PC-3 (cell line): ENCODE results near the gene EXOC2. TPM values are rescaled to one million over a fixed set of nuclear protein-coding genes. Genes with fewer than 3 reads are reported as not detected.

Experiments used
- ATAC-seq: fragments of 200-7000 bp; cut with Tn5 transposase; 2 replicates; pipeline ENCODE4 v1.9.1; 2020; ENCODE audit warnings: mild to moderate bottlenecking, moderate library complexity
- BruUV-seq: library from RNA; stranded (reverse); fragments of 400-500 nt; replicated peaks from 2 replicates; lab custom pipeline; 2021; lab: Mats Ljungman, UMichigan
- CTCF ChIA-PET: fragments of 300-600 bp; sonication (Branson Sonifier 250); formaldehyde crosslinking; loops from one replicate; lab custom pipeline; 2022; ENCODE audit warnings: antibody characterized with exemption; lab: Charles Lee
- POLR2A ChIA-PET: fragments of 300-600 bp; sonication (Branson Sonifier 250); formaldehyde crosslinking; loops from one replicate; lab custom pipeline; 2022; ENCODE audit warnings: antibody characterized with exemption; ENCODE audit not compliant: unreplicated experiment; lab: Charles Lee
- DNase-seq: peaks from one replicate; pipeline ENCODE4 v3.0.0-alpha.2; 2015
- H2AFZ ChIP-seq: fragments of 300-600 bp; sonication (generic); 2 replicates; pipeline ENCODE4 v1.6.0; 2016; ENCODE audit warnings: antibody characterized with exemption, low read length
- H3F3A ChIP-seq: fragments of 300-600 bp; sonication (generic); one replicate; pipeline ENCODE4 v1.6.0; 2017; ENCODE audit warnings: antibody characterized with exemption, low read length, control low read depth, mild to moderate bottlenecking; ENCODE audit not compliant: unreplicated experiment
- H3K27ac ChIP-seq: fragments of 300-600 bp; sonication (generic); 2 replicates; pipeline ENCODE4 v1.5.1; 2016; ENCODE audit warnings: mild to moderate bottlenecking, low read length
- H3K27me3 ChIP-seq: fragments of 300-600 bp; sonication (generic); 2 replicates; pipeline ENCODE4 v1.6.1; 2016; ENCODE audit warnings: low read length, mixed read lengths
- H3K36me3 ChIP-seq: fragments of 300-600 bp; sonication (generic); 2 replicates; pipeline ENCODE4 v1.6.1; 2016; ENCODE audit warnings: low read depth, mixed run types, low read length, mixed read lengths
- H3K4me1 ChIP-seq: fragments of 300-600 bp; sonication (generic); 2 replicates; pipeline ENCODE4 v1.5.1; 2016; ENCODE audit warnings: low read length; ENCODE audit not compliant: insufficient read depth
- H3K4me2 ChIP-seq: fragments of 300-600 bp; sonication (generic); 2 replicates; pipeline ENCODE4 v1.6.0; 2016; ENCODE audit warnings: low read length
- H3K4me3 ChIP-seq: fragments of 300-600 bp; sonication (generic); 2 replicates; pipeline ENCODE4 v1.5.1; 2016; ENCODE audit warnings: mild to moderate bottlenecking, low read length, mixed read lengths
- H3K79me2 ChIP-seq: fragments of 300-600 bp; sonication (generic); 2 replicates; pipeline ENCODE4 v1.6.1; 2017; ENCODE audit warnings: low read length, mixed read lengths
- H3K9ac ChIP-seq: fragments of 300-600 bp; sonication (generic); 2 replicates; pipeline ENCODE4 v1.6.0; 2016; ENCODE audit warnings: mild to moderate bottlenecking, low read length
- H3K9me2 ChIP-seq: fragments of 300-600 bp; sonication (generic); replicated peaks from 2 replicates; pipeline ENCODE4 v1.6.1; 2016; ENCODE audit warnings: mixed run types, low read length, mixed read lengths
- H3K9me3 ChIP-seq: fragments of 300-600 bp; sonication (generic); 2 replicates; pipeline ENCODE4 v1.6.1; 2016; ENCODE audit warnings: low read length, mixed read lengths
- H4K20me1 ChIP-seq: fragments of 300-600 bp; sonication (generic); 2 replicates; pipeline ENCODE4 v1.6.1; 2016; ENCODE audit warnings: low read length, mixed read lengths
- EZH2 ChIP-seq: fragments of 300-600 bp; sonication (generic); IDR thresholded peaks from one replicate; pipeline ENCODE4 v1.6.1; 2017; ENCODE audit warnings: antibody characterized with exemption, mild to moderate bottlenecking, low read length; ENCODE audit not compliant: unreplicated experiment
- EZH2phosphoT487 ChIP-seq: fragments of 300-600 bp; sonication (generic); IDR thresholded peaks from 2 replicates; pipeline ENCODE4 v1.6.1; 2018; ENCODE audit warnings: mild to moderate bottlenecking, antibody characterized with exemption, low read length, borderline replicate concordance
- intact Hi-C: fragments of 100-400 bp; cut with micrococcal nuclease; formaldehyde crosslinking; loops from 2 replicates; pipeline ENCODE4 v1.9.0; 2023
- total RNA-seq: library from RNA; depleted of rRNA; stranded (reverse); fragments of >200 nt; gene quantifications from 2 replicates; pipeline ENCODE4 v1.2.3, GENCODE V29; 2014
- TF ChIP-seq, protein P1 (sequence below): fragments of 300-600 bp; sonication (generic); conservative IDR thresholded peaks from 2 replicates; pipeline ENCODE4 v1.5.1; 2017; ENCODE audit warnings: antibody characterized with exemption, low read depth, mild to moderate bottlenecking, low read length

EXOC2 gene
- total RNA-seq, 1 experiment from 2014 or later, result 27.7 TPM

DNA sequence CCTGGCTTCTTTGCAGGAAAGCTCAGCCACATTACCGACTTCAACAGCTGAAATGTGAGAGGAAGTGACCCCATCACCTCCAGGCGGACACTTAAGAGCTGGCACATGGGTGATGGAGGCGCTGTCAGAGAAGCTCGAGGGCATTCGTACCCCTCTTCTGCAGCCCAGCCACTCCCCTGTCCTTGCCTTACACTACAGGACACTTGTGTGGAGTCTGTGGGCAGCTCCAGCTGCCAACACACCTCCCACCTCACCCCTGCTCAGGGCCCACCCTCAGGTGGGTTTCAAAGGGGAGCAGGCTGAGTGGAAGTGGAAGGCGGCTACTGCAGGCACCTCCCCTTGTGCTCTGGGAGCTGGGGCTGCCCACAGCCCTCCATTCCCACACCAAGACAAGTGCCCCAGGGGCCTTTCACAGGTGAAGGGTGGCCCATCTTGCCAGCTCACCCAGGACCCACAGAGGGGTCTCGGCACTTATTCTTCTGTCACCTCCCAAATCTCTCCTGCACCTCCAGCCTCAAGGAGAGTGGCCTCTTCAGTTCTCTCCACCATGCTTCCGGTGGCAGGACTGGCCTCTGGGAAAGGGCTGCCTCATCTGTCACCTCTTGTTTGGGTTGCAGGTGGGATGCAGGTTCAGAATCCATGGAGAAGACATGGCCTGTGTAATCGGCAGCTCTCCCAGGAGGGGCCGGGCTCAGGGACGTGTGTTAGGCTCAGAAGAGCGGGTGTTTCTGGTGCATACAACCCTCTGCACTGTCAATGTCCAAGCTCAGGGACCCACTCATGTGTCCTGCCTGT lies 251.6 kb downstream of the EXOC2 start:
- ChIA-PET POLR2A (no interaction called here), CTCF (no interaction called here)
- H3K9me2 ChIP-seq, result no peaks in the 10 kb centered on the region
- H3K36me3 ChIP-seq, result no peaks in the 10 kb centered on the region
- no TSS peak for BruUV-seq
- H3K9me3 ChIP-seq, result no peaks in the 10 kb centered on the region
- no peaks in the 10 kb centered on the region for H3K27me3 ChIP-seq
- no peak overlapping the region for H3K9ac ChIP-seq
- no peak overlapping the region for H2AFZ ChIP-seq
- DNase-seq (no peak), ATAC-seq (no peak)
- no peaks in the 10 kb centered on the region for H3F3A ChIP-seq
- no peak for TF ChIP-seq EZH2phosphoT487
- TF ChIP-seq EZH2, result no peak
- TF ChIP-seq, protein P1, sequence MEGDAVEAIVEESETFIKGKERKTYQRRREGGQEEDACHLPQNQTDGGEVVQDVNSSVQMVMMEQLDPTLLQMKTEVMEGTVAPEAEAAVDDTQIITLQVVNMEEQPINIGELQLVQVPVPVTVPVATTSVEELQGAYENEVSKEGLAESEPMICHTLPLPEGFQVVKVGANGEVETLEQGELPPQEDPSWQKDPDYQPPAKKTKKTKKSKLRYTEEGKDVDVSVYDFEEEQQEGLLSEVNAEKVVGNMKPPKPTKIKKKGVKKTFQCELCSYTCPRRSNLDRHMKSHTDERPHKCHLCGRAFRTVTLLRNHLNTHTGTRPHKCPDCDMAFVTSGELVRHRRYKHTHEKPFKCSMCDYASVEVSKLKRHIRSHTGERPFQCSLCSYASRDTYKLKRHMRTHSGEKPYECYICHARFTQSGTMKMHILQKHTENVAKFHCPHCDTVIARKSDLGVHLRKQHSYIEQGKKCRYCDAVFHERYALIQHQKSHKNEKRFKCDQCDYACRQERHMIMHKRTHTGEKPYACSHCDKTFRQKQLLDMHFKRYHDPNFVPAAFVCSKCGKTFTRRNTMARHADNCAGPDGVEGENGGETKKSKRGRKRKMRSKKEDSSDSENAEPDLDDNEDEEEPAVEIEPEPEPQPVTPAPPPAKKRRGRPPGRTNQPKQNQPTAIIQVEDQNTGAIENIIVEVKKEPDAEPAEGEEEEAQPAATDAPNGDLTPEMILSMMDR, result no peak
- H3K4me2 ChIP-seq, result no peak overlapping the region
- H3K4me1 ChIP-seq, result peaks cover 15% of the 10 kb centered on the region
- no peak overlapping the region for H3K27ac ChIP-seq
- intact Hi-C loops, result no loop called here
- no peaks in the 10 kb centered on the region for H4K20me1 ChIP-seq
- H3K79me2 ChIP-seq, result no peaks in the 10 kb centered on the region
- no peak overlapping the region for H3K4me3 ChIP-seq

DNA sequence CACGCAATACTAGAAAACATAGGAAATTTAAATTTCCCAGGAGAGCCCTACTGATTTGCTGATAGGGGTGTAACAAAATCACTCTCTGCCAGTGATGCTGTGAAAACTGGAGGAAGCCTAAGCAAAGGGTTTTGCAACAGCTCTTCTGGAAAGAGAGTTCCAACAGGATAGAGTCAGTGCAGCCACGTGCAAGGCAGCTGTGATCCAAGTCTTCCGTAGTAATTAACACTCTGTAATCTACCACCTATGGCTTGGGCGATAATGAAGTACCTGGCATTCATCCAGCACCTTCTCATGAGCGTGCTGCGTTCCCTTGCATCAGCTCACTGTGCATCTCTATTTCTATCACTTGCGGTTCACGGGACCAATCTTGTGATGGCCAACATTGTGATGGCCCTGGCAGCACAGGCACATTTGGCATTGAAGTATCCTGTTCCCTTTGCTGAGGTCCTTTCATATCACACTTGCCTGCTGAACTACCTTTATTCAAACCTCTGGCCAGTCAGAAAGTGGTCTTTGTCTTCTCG lies 253.2 kb downstream of the EXOC2 start:
- H3K9me2 ChIP-seq, result no peaks in the 10 kb centered on the region
- no peaks in the 10 kb centered on the region for H4K20me1 ChIP-seq
- H3K36me3 ChIP-seq, result no peaks in the 10 kb centered on the region
- POLR2A ChIA-PET, result no interaction called here
- no peak for ATAC-seq
- CTCF ChIA-PET, result no interaction called here
- intact Hi-C loops, result no loop called here
- H3K27me3 ChIP-seq, result no peaks in the 10 kb centered on the region
- BruUV-seq, result no TSS peak
- no peak overlapping the region for H3K9ac ChIP-seq
- no peak overlapping the region for H3K4me2 ChIP-seq
- H3K9me3 ChIP-seq, result no peaks in the 10 kb centered on the region
- peaks cover 25% of the 10 kb centered on the region for H3K4me1 ChIP-seq
- TF ChIP-seq EZH2phosphoT487 (no peak), EZH2 (no peak)
- TF ChIP-seq, protein P1, result no peak
- H3K79me2 ChIP-seq, result no peaks in the 10 kb centered on the region
- H2AFZ ChIP-seq, result no peak overlapping the region
- H3F3A ChIP-seq, result no peaks in the 10 kb centered on the region
- no peak for DNase-seq
- no peak overlapping the region for H3K4me3 ChIP-seq
- H3K27ac ChIP-seq, result no peak overlapping the region

DNA sequence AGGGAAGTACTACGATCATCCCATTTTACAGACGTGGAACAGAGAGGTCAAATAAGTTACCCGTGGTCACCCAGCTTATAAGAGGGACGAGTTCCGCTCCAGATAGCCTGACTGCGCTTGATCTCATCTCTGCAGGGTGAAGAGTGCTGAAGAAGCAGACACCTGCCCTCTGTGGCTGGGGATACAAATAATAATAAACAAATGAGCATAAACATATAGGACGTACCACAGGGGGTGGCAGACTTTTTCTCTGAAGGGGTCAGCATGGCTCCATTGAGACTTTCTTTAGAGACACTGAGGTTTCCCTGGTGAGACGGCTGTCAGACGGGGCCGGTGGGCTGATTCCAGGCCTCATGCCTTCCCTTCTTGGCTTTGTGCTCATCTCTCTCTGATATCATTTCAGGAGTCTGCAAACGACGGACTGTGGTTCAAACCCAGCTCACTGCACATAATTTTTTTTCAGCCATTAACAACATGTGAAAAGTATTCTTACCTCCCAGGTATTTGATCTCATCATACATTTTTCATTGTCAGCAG lies 254.2 kb downstream of the EXOC2 start:
- H3K4me2 ChIP-seq, result no peak overlapping the region
- H4K20me1 ChIP-seq, result no peaks in the 10 kb centered on the region
- H3K4me1 ChIP-seq, result peaks cover 25% of the 10 kb centered on the region
- no peaks in the 10 kb centered on the region for H3K79me2 ChIP-seq
- no peaks in the 10 kb centered on the region for H3K36me3 ChIP-seq
- no TSS peak for BruUV-seq
- no peak overlapping the region for H3K9ac ChIP-seq
- ChIA-PET CTCF (no interaction called here), POLR2A (no interaction called here)
- H3K27ac ChIP-seq, result no peak overlapping the region
- intact Hi-C loops, result no loop called here
- no peaks in the 10 kb centered on the region for H3K9me2 ChIP-seq
- H2AFZ ChIP-seq, result no peak overlapping the region
- TF ChIP-seq, protein P1, result no peak
- TF ChIP-seq EZH2, result no peak
- TF ChIP-seq EZH2phosphoT487, result no peak
- H3F3A ChIP-seq, result no peaks in the 10 kb centered on the region
- H3K9me3 ChIP-seq, result no peaks in the 10 kb centered on the region
- DNase-seq (no peak), ATAC-seq (no peak)
- no peaks in the 10 kb centered on the region for H3K27me3 ChIP-seq
- no peak overlapping the region for H3K4me3 ChIP-seq
